ENCODE results near the gene TDRD10. TPM values are rescaled to one million over a fixed set of nuclear protein-coding genes. Genes with fewer than 3 reads are reported as not detected.

The TDRD10 gene
- total and polyA plus RNA-seq, 2 of the 4 experiments (the other 2 are of a cell fraction), result not detected

DNA sequence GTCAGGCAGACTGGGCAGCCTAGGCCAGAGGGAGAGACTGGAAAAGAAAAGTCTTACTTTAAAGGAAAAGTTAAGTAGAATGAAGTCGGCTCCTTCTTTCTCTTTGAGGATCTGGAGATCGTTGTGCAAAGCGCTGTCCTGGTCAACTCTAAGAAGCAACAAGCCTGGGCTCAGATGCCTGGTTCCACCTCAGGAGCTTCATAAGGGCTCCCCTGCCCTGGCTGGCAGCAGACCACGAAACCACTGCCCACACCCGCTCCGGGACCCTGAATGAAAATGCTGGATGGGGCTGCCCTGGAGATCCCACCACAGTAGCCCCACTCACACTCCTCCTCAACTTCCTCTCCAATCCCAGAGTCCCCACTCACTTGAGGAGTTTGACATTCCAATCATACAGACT, 50.0 kb downstream of the TDRD10 start:
- H2AFZ ChIP-seq (replicated peaks; ENCODE audit: low read length, poor library complexity), result no peak overlapping the region
- dilution Hi-C loops (cut with HindIII; ENCODE audit: low sequenced_read_pairs, unreplicated experiment), result no loop called here
- H3K18ac ChIP-seq (ENCODE audit: low read depth, low read length), result no peak overlapping the region
- peaks cover 11% of the 10 kb centered on the region; the same call in 1 of the 2 replicates for H3K9me1 ChIP-seq (ENCODE audit: insufficient read depth, low read length)
- H3K79me1 ChIP-seq (ENCODE audit: low read depth in 1 of 2, low read length in 2 of 2), result peaks cover 21 to 53% of the 10 kb centered on the region in 2 experiments
- no peak for ATAC-seq (ENCODE audit: low read depth)
- H3K9me3 ChIP-seq (ENCODE audit: control insufficient read depth, insufficient read depth, low read length), result no peaks in the 10 kb centered on the region
- H4K5ac ChIP-seq (ENCODE audit: low read depth, low read length), result no peak overlapping the region
- H3K27me3 ChIP-seq (ENCODE audit: control insufficient read depth, insufficient read depth, low read length), result no peaks in the 10 kb centered on the region
- WGBS, 2 experiments (ENCODE audit: extremely low coverage in 2 of 2, insufficient read length in 1 of 2), result 100% methylated on average over 3 of the region's 6 CpGs; no CpG with 5 or more reads in 1 of the 2 experiments
- no peak overlapping the region for H2AK5ac ChIP-seq (ENCODE audit: low read depth, low read length)
- no peak overlapping the region for H2BK15ac ChIP-seq (ENCODE audit: low read depth, low read length)
- CTCF ChIA-PET, result no interaction called here
- H3K27ac ChIP-seq (ENCODE audit: insufficient read depth, low read length), result no peak overlapping the region
- no TSS peak for BruUV-seq (replicated peaks)
- no peak overlapping the region for H3K4me2 ChIP-seq (ENCODE audit: low read depth, low read length)
- H3K36me3 ChIP-seq (ENCODE audit: control insufficient read depth, insufficient read depth, low read length), result peaks cover 65% of the 10 kb centered on the region
- H3K23ac ChIP-seq (ENCODE audit: low read depth, low read length), result no peak overlapping the region
- no peak overlapping the region for H2AK9ac ChIP-seq (replicated peaks; ENCODE audit: low read depth, low read length, poor library complexity)
- H3K56ac ChIP-seq (ENCODE audit: extremely low read depth, insufficient read depth, low read length), result no peak overlapping the region
- no peak for DNase-seq
- no peak overlapping the region for H3K9ac ChIP-seq (ENCODE audit: low read depth, low read length)
- H4K8ac ChIP-seq (ENCODE audit: low read depth in 2 of 2, low read length in 2 of 2), result no peak overlapping the region
- H4K20me1 ChIP-seq (ENCODE audit: insufficient read depth, low read length), result peaks cover 46% of the 10 kb centered on the region; the same call in 1 of the 2 replicates
- no peak overlapping the region for H3K4ac ChIP-seq (ENCODE audit: low read depth, low read length)
- intact Hi-C loops (cut with micrococcal nuclease), result no loop called here
- H4K91ac ChIP-seq (ENCODE audit: insufficient read depth, low read depth, low read length), result no peak overlapping the region
- no peak overlapping the region for H3K4me3 ChIP-seq (ENCODE audit: insufficient read depth, low read depth, low read length)
- no peak overlapping the region for H2BK120ac ChIP-seq (ENCODE audit: low read depth, low read length)
- peaks cover 6% of the 10 kb centered on the region for H3K4me1 ChIP-seq (ENCODE audit: control insufficient read depth, insufficient read depth, low read length)
- no peak overlapping the region for H3K14ac ChIP-seq (replicated peaks; ENCODE audit: low read depth, low read length)
- POLR2A ChIA-PET (ENCODE audit: unreplicated experiment), result no interaction called here
- no peak for TF ChIP-seq SMC3 (IDR thresholded peaks at IDR 0.05; ENCODE audit: low read depth, low read length)
- TF ChIP-seq, protein P1, sequence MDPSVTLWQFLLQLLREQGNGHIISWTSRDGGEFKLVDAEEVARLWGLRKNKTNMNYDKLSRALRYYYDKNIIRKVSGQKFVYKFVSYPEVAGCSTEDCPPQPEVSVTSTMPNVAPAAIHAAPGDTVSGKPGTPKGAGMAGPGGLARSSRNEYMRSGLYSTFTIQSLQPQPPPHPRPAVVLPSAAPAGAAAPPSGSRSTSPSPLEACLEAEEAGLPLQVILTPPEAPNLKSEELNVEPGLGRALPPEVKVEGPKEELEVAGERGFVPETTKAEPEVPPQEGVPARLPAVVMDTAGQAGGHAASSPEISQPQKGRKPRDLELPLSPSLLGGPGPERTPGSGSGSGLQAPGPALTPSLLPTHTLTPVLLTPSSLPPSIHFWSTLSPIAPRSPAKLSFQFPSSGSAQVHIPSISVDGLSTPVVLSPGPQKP (IDR thresholded peaks at IDR 0.05; ENCODE audit: borderline replicate concordance, low read depth, low read length), result no peak
- TF ChIP-seq MAFK (IDR thresholded peaks at IDR 0.05; ENCODE audit: low read depth, low read length), result no peak
- TF ChIP-seq FOS (IDR thresholded peaks at IDR 0.05; ENCODE audit: low read depth, low read length), result no peak
- no peak for TF ChIP-seq NFE2L2 (IDR thresholded peaks at IDR 0.05; ENCODE audit: low read depth, low read length)
- no peak for TF ChIP-seq RFX5 (IDR thresholded peaks at IDR 0.05; ENCODE audit: low read depth, low read length)
- TF ChIP-seq POLR2A (IDR thresholded peaks at IDR 0.05; ENCODE audit: low read depth, low read length), result no peak
- no peak for TF ChIP-seq RCOR1 (IDR thresholded peaks at IDR 0.05; ENCODE audit: insufficient replicate concordance, low read length)
- in situ Hi-C loops (cut with MboI; ENCODE audit: low sequenced_read_pairs), result no loop called here
- H2BK20ac ChIP-seq (ENCODE audit: low read depth, low read length), result no peak overlapping the region
- no peak overlapping the region for H2BK5ac ChIP-seq (ENCODE audit: low read depth, low read length, poor library complexity, severe bottlenecking)

Measured in IMR-90 (cell line).